ENCODE results near the gene FBF1. TPM values are rescaled to one million over a fixed set of nuclear protein-coding genes. Genes with fewer than 3 reads are reported as not detected.
"Not testable (repeated sequence)": the region's sequence is repeated elsewhere in the genome, so short reads cannot be mapped to it uniquely, and the experiment has no call there.

Gene FBF1
- total RNA-seq, 4 donors from 2014 or later = 13.9 to 18.3 (median 15.5) TPM

GRCh38 chr17:75976175-75976848, 35.5 kb upstream of the FBF1 start:
- H3K4me3 ChIP-seq = peak overlapping the region in 3 of 4 donors; percentile 2 to 27 (median 4)
- no peak for DNase-seq
- peaks cover 22 to 52% (median 32%) of the 10 kb centered on the region in 3 donors for H3K4me1 ChIP-seq
- WGBS, 2 donors = 41 to 49% methylated on average over 9 of the region's 9 CpGs
- intact Hi-C loops (cut with DNase I) = no loop called here
- H3K36me3 ChIP-seq = peaks cover 0 to 34% (median 0%) of the 10 kb centered on the region in 3 donors
- no peaks in the 10 kb centered on the region for H3K9me3 ChIP-seq
- H3K27ac ChIP-seq = peak overlapping the region in 3 of 4 donors; percentile 34 to 65 (median 49)
- H3K27me3 ChIP-seq = no peaks in the 10 kb centered on the region
- TF ChIP-seq POLR2A (IDR thresholded peaks at IDR 0.05) = no peak
- TF ChIP-seq, protein P1, sequence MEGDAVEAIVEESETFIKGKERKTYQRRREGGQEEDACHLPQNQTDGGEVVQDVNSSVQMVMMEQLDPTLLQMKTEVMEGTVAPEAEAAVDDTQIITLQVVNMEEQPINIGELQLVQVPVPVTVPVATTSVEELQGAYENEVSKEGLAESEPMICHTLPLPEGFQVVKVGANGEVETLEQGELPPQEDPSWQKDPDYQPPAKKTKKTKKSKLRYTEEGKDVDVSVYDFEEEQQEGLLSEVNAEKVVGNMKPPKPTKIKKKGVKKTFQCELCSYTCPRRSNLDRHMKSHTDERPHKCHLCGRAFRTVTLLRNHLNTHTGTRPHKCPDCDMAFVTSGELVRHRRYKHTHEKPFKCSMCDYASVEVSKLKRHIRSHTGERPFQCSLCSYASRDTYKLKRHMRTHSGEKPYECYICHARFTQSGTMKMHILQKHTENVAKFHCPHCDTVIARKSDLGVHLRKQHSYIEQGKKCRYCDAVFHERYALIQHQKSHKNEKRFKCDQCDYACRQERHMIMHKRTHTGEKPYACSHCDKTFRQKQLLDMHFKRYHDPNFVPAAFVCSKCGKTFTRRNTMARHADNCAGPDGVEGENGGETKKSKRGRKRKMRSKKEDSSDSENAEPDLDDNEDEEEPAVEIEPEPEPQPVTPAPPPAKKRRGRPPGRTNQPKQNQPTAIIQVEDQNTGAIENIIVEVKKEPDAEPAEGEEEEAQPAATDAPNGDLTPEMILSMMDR (IDR thresholded peaks at IDR 0.05) = no peak

DNA sequence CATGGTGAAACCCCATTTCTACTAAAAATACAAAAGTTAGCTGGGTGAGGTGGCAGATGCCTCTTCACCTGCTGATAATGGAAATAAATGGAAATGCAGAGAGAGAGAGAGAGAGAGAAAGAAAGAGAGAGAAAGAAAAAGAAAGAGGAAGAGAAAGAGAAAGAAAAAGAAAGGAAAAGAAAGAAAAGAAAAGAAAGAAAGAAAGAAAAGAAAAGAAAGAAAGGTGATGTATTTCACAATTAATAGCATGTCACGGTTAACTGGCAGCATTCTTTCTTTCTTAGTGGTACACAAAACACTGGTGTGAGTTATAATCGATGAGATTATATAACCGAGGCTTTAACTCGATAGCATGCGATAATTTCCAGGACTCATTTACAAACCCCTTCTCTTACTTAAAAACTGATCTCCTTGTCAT, 34.9 kb upstream of the FBF1 start:
- no peak for TF ChIP-seq POLR2A (IDR thresholded peaks at IDR 0.05)
- TF ChIP-seq, protein P1 (IDR thresholded peaks at IDR 0.05) = no peak
- H3K4me1 ChIP-seq = peaks cover 22 to 47% (median 32%) of the 10 kb centered on the region in 3 donors
- WGBS, 2 donors = 35 to 41% methylated on average over 5 of the region's 5 CpGs
- peak overlapping the region in 3 of 4 donors; percentile 1 to 27 (median 4) for H3K4me3 ChIP-seq
- no peaks in the 10 kb centered on the region for H3K27me3 ChIP-seq
- H3K9me3 ChIP-seq = no peaks in the 10 kb centered on the region
- no peak for DNase-seq
- peaks cover 0 to 40% (median 0%) of the 10 kb centered on the region in 3 donors for H3K36me3 ChIP-seq
- intact Hi-C loops (cut with DNase I) = no loop called here
- H3K27ac ChIP-seq = peak overlapping the region in 3 of 4 donors; percentile 34 to 65 (median 49)

GRCh38 chr17:75975187-75975586, 34.3 kb upstream of the FBF1 start:
- DNase-seq; H3K9me3 ChIP-seq; H3K27me3 ChIP-seq; intact Hi-C loops (cut with DNase I): not testable (repeated sequence)
- WGBS, 2 donors = 91 to 94% methylated on average over 6 of the region's 6 CpGs
- peak overlapping the region in 2 of 4 donors; percentile 49 to 65 for H3K27ac ChIP-seq
- H3K4me3 ChIP-seq = peak overlapping the region in 2 of 4 donors; percentile 1 to 4
- peaks cover 0 to 45% (median 0%) of the 10 kb centered on the region in 3 donors for H3K36me3 ChIP-seq
- H3K4me1 ChIP-seq = peaks cover 18 to 41% (median 28%) of the 10 kb centered on the region in 3 donors

DNA sequence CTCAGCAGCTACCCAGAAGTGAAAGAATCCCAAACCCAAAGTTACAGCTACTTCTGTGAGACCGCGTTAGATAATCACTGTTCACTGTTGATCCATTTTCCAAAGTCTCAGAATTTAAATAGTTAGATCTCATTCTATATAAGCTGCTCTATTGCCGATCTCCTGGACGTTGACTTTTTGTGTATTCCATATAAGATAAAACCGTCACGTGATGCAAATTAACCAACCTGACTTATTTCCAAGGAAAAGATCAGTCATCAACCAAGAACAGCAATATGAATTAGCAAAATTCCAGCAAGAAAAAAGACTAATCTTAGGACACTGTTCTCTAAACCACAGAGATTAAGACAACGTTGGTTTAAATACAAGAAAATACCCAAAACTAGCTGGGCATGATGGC, 29.8 kb upstream of the FBF1 start:
- TF ChIP-seq POLR2A (IDR thresholded peaks at IDR 0.05) = no peak
- TF ChIP-seq, protein P1 (IDR thresholded peaks at IDR 0.05) = no peak
- intact Hi-C loops (cut with DNase I) = no loop called here
- WGBS, 2 donors = 81 to 92% methylated on average over 7 of the region's 7 CpGs

DNA sequence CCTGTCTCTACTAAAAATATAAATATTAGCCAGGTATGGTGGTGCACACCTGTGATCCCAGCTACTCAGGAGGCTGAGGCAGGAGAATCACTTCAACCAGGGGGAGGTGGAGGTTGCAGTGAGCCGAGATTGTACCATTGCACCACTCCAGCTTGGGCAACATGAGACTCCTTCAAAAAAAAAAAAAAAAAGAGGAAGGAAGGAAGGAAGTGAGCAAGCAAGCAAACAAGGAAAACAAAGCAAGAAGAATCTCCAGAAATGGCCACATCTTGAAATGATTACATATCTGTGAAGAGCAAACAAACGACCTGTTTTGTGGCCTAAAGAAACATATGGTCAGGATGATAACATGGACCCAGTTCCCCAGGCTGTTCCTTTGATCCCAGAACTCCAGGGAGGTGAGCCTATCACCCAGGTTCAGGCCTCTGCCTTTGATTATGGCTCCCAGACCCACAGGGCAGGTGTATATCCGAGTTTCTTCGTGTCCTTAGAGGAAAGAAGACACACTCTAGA, 29.2 kb upstream of the FBF1 start:
- Histone ChIP-seq H3K4me3 (no peak overlapping the region), H3K27me3 (no peaks in the 10 kb centered on the region), H3K9me3 (no peaks in the 10 kb centered on the region), H3K4me1 (peaks cover 0 to 1% (median 0%) of the 10 kb centered on the region in 3 donors), H3K36me3 (peaks cover 0 to 77% (median 0%) of the 10 kb centered on the region in 3 donors), H3K27ac (peak overlapping the region in 2 of 4 donors; percentile 29 to 50)
- DNase-seq = no peak
- no peak for TF ChIP-seq POLR2A (IDR thresholded peaks at IDR 0.05)
- TF ChIP-seq, protein P1 (IDR thresholded peaks at IDR 0.05) = no peak
- 61 to 65% methylated on average over 3 to 4 of the region's 4 CpGs for WGBS, 2 donors
- intact Hi-C loops (cut with DNase I) = no loop called here

More for the DNA sequence above, 29.8 kb upstream of the FBF1 start:
- Histone ChIP-seq H3K27ac (peak overlapping the region in 2 of 4 donors; percentile 29 to 50), H3K27me3 (no peaks in the 10 kb centered on the region), H3K4me1 (peaks cover 0 to 7% (median 2%) of the 10 kb centered on the region in 3 donors), H3K36me3 (peaks cover 0 to 74% (median 0%) of the 10 kb centered on the region in 3 donors), H3K9me3 (no peaks in the 10 kb centered on the region), H3K4me3 (no peak overlapping the region)
- DNase-seq = no peak

DNA sequence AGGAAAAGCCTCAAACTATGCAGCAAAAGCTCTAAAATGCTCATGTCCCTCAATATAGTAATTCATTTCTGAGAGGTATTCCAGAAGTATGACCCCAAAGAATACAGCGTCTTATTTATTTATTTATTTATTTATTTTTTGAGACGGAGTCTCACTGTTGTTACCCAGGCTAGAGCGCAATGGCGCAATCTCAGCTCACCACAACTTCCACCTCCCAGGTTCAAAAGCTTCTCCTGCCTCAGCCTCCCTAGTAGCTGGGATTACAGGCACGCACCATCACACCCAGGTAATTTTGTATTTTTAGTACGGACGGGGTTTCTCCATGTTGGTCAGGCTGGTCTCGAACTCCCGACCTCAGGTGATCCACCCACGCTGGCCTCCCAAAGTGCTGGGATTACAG, 28.2 kb upstream of the FBF1 start:
- H3K4me3 ChIP-seq; intact Hi-C loops (cut with DNase I); DNase-seq; H3K27me3 ChIP-seq; H3K9me3 ChIP-seq; H3K27ac ChIP-seq; H3K4me1 ChIP-seq: not testable (repeated sequence)
- 98% methylated on average over 8 to 10 of the region's 10 CpGs for WGBS, 2 donors
- H3K36me3 ChIP-seq = peaks cover 0 to 77% (median 0%) of the 10 kb centered on the region in 3 donors

Data from esophagus squamous epithelium (tissue), 5 donors.